Loucy (cell line): ENCODE results near the gene MICA.

Experiments
- CTCF ChIP-seq: fragments of 200-600 bp; sonication (generic); conservative IDR thresholded peaks from 2 replicates; pipeline ENCODE4 v1.5.1; 2014; ENCODE audit warnings: mild to moderate bottlenecking, antibody characterized with exemption, low read length
- EZH2phosphoT487 ChIP-seq: fragments of 200-600 bp; IDR thresholded peaks from 2 replicates; pipeline ENCODE4 v1.6.1; 2018; ENCODE audit warnings: antibody characterized with exemption, mild to moderate bottlenecking, moderate library complexity, borderline replicate concordance

DNA sequence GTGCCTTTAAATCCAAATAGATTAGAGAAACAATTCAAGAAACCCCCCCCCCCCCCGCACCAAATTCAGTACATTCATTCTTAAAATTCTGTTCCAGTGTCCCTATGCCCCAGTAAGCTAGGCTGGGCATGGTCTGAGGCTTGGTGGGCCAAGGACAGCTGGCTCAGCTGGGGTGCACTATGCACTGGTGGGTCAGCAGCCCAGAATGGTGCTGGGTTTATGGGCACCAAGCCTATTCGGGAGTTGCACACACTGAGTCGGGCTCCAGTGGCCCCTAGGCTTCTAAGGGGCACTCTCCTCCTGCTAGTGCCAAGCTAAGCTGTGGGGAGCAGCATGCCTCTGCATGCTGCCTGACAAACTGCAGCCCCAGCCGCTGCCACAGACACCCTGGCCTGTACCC is 26.4 kb upstream of the MICA start:
- TF ChIP-seq CTCF (no peak), EZH2phosphoT487 (no peak)
